Measurements from ENCODE around the gene PRRT1.

GRCh38 chr6:32168807-32169591 lies 17.3 kb upstream of the PRRT1 start:
- no peak for TF ChIP-seq POLR2AphosphoS5 (IDR thresholded peaks at IDR 0.05; ENCODE audit: low read depth, low read length)
- TF ChIP-seq POLR2A (IDR thresholded peaks at IDR 0.05; ENCODE audit: low read depth, low read length): no peak
- no peak for TF ChIP-seq SPI1 (IDR thresholded peaks at IDR 0.05; ENCODE audit: low read depth, low read length)
- TF ChIP-seq TAF1 (IDR thresholded peaks at IDR 0.05; ENCODE audit: low read depth, low read length): no peak
- no peak for TF ChIP-seq PAX5 (IDR thresholded peaks at IDR 0.05; ENCODE audit: insufficient read depth, low read length, severe bottlenecking)
- TF ChIP-seq POU2F2 (IDR thresholded peaks at IDR 0.05; ENCODE audit: low read depth, low read length): no peak
